Stimulated activated CD4-positive, alpha-beta T cell treated with anti-CD3 and anti-CD28 coated beads, TNF-alpha, amount 100 ng/mL, for 4 hours (primary cell): ENCODE measurements around the gene KIR2DL3.

Source experiments
- DNase-seq, 3 experiments: peaks; one replicate each; pipeline ENCODE4 v3.0.0-alpha.2; 2020; ENCODE audit warnings: low read depth in 3 of 3

The KIR2DL3 gene

DNA sequence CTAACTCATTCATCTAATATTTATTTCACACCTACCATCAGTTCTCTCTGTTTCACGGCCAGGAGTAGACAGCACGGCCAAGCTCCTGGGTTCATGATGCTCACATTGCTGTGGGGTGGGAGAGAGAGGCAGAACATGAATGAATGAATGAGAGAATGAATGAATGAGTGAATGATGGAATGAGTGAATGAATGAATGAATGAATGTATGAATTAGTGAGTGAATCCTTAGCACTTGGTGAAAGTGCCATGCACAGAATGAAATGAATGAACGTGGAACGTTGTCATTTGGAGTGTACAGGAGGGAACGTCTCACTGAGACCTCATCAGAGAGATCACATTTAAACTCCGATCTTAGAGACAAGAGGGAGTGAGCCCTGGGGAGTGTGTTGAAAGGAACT, 53.2 kb downstream of the KIR2DL3 start:
- no peak for DNase-seq

DNA sequence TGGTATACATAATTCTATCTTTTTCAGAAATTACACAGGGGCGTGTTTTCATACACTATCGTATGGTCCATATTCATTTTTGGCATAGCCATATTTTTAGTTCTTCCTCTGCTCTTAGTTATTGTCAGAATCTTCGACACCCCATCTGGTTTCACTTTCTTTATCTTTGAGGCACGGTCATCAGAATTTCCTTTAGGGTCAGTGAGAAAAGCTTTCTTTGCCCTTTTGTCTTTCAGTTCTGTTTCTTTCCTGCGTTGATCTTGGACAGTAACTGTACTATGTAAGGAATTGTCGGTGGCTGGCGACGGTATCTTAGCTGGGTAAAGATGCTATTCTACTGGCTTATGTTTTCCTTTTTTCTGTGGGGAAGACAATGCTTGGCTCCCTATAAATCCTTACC, 54.5 kb downstream of the KIR2DL3 start:
- no peak for DNase-seq

DNA sequence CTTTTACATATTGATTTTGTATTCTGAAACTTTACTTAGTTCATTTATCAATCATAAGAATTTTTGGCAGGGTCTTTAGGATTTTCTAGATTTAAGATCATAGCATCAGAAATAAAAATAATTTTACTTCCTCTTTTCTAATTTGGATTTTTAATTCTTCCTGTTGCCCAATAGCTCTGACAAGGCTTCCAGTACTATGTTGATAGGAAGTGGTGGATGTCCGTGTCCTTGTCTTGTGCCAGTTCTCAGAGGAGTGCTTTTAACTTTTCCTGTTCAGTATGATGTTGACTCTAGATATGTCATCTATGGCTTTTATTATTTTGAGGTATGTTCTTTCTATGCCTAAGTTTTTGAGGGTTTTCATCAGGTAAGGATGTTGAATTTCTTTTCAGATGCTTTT, 57.4 kb downstream of the KIR2DL3 start:
- no peak for DNase-seq
